Duodenal mucosa (tissue), 2 donors: ENCODE data around the gene C1orf105.

Experiments used
- H3K27ac ChIP-seq: one replicate; pipeline ENCODE4 v1.7.0; 2013; ENCODE audit warnings: low read depth, low read length
- H3K27me3 ChIP-seq, 2 donors: one replicate each; pipeline ENCODE4 v1.7.0; 2013; ENCODE audit warnings: low read length in 2 of 2, control low read depth in 1 of 2; ENCODE audit not compliant: insufficient read depth in 2 of 2, control insufficient read depth in 1 of 2
- H3K36me3 ChIP-seq, 2 donors: one replicate each; pipeline ENCODE4 v1.7.0; 2013; ENCODE audit warnings: low read length in 2 of 2, control low read depth in 1 of 2; ENCODE audit not compliant: insufficient read depth in 2 of 2, control insufficient read depth in 1 of 2
- H3K4me1 ChIP-seq, 2 donors: one replicate each; pipeline ENCODE4 v1.7.0; 2013; ENCODE audit warnings: low read length in 2 of 2, control low read depth in 1 of 2; ENCODE audit not compliant: insufficient read depth in 2 of 2, control insufficient read depth in 1 of 2
- H3K4me3 ChIP-seq, 2 donors: one replicate each; pipeline ENCODE4 v1.7.0; 2013; ENCODE audit warnings: low read length in 2 of 2, low read depth in 1 of 2
- H3K9ac ChIP-seq, 2 donors: one replicate each; pipeline ENCODE4 v1.7.0; 2013; ENCODE audit warnings: low read length in 2 of 2, low read depth in 1 of 2
- H3K9me3 ChIP-seq, 2 donors: one replicate each; pipeline ENCODE4 v1.7.0; 2013; ENCODE audit warnings: low read length in 2 of 2, control low read depth in 1 of 2; ENCODE audit not compliant: control insufficient read depth in 1 of 2

Gene C1orf105

DNA sequence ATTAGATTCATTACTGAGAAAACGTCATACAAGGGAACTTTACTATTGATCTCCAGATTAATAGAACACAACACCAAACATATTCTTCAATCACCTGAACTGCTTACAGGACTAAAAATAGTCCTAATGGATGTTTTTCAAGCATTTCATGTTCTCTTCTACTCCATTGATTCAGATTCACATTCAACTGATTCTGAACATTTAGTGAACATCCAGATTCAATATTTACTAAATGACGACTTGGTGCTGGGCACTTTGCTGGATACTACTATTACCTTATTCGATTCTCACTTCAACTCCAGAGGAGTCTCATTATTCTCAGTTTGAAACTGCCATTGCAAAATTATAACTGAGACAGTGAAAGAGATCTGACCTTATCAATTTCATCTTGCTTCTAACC, 93.6 kb downstream of the C1orf105 start:
- Histone ChIP-seq H3K27ac (no peak overlapping the region), H3K36me3 (no peaks in the 10 kb centered on the region), H3K27me3 (no peaks in the 10 kb centered on the region), H3K9ac (no peak overlapping the region), H3K4me3 (no peak overlapping the region), H3K4me1 (no peaks in the 10 kb centered on the region), H3K9me3 (peaks cover 2 to 5% of the 10 kb centered on the region in 2 donors)

DNA sequence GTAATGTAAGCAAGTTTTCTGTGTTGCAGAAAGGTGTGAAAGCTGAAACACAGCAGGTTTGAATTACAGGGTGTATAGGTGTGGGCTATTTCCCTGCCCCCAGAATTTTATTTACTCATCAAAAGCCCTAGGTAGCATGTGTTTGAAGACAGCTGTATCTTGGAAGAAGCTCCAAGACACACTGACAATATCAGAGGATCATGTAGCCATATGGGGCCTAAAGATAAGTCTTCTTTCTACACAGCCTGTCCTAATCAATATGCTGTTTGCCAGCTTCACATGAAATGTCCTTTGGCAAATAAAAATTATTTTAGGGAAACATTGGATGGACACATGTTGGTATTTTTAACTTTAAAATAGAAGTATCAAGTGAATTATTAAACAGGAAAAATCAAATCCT, 95.0 kb downstream of the C1orf105 start:
- H3K4me3 ChIP-seq: no peak overlapping the region
- H3K27me3 ChIP-seq: no peaks in the 10 kb centered on the region
- H3K27ac ChIP-seq: no peak overlapping the region
- no peaks in the 10 kb centered on the region for H3K36me3 ChIP-seq
- no peaks in the 10 kb centered on the region for H3K4me1 ChIP-seq
- H3K9ac ChIP-seq: no peak overlapping the region
- H3K9me3 ChIP-seq: peaks cover 2 to 5% of the 10 kb centered on the region in 2 donors

DNA sequence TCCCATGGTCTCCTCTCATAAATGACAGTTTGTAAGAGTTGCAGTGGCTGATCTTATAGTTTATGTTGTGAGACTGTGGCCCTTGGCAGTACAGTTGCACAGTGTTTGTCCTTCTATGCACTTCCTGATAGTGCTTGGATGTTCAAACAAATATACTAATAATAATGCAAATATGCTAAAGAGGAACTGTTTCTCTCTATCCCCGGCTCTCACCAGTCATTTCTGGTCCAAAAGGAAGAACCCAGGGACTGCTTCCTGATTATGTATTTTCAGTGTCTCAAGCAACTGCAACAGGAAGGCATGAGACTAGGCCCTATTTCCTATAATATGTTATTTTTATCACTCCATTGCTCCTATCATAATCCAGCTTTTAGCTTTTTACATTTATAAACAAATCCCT, 95.4 kb downstream of the C1orf105 start:
- Histone ChIP-seq H3K27me3 (no peaks in the 10 kb centered on the region), H3K4me1 (no peaks in the 10 kb centered on the region), H3K9ac (no peak overlapping the region), H3K4me3 (no peak overlapping the region), H3K9me3 (peaks cover 2 to 5% of the 10 kb centered on the region in 2 donors), H3K27ac (no peak overlapping the region), H3K36me3 (no peaks in the 10 kb centered on the region)

DNA sequence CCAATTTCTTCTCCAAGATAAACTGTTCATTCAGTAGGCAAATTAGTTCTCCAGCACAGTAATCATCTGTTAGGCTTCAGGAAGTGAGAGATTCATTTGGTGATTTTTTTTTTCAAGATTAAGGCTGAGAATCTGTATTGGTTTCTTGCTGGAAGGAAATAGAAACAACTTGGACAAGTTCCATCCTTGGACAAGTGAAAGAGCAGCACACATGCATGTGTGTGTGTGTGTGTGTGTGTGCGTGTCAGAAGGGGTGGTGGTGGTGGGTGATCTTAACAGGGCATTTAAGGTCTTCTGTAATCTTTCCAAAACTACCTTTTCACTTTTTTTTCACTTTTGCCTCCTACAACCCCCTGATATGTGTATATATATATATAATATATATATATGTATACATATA, 96.6 kb downstream of the C1orf105 start:
- H3K9me3 ChIP-seq: peaks cover 2 to 5% of the 10 kb centered on the region in 2 donors
- H3K27ac ChIP-seq: no peak overlapping the region
- H3K4me3 ChIP-seq: no peak overlapping the region
- no peaks in the 10 kb centered on the region for H3K36me3 ChIP-seq
- H3K27me3 ChIP-seq: no peaks in the 10 kb centered on the region
- H3K4me1 ChIP-seq: no peaks in the 10 kb centered on the region
- H3K9ac ChIP-seq: no peak overlapping the region

DNA sequence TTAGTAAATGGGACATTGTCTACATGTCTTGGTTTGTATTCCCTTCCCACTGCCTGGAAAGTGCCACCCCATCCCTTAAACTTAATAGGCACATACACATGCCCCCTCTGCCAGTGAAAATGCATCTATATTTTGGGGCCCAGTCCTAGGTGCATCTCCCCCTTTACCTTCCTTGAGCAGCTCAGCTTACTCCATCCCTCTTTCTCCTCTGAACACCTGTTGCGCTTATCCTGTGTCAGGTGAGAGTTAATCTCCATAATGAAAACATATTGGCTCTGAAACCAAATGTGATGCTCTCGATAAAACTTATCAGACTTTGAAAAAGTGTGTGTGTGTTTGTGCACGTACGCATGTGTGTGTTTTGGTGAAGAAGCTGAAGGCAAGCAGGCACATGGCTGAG, 97.1 kb downstream of the C1orf105 start:
- no peak overlapping the region for H3K27ac ChIP-seq
- H3K9me3 ChIP-seq: peaks cover 2 to 5% of the 10 kb centered on the region in 2 donors
- no peaks in the 10 kb centered on the region for H3K36me3 ChIP-seq
- no peaks in the 10 kb centered on the region for H3K4me1 ChIP-seq
- no peak overlapping the region for H3K4me3 ChIP-seq
- no peaks in the 10 kb centered on the region for H3K27me3 ChIP-seq
- H3K9ac ChIP-seq: no peak overlapping the region
